H1 (cell line): Measurements from ENCODE around the gene NLGN4Y. TPM values are rescaled to one million over a fixed set of nuclear protein-coding genes. Genes with fewer than 3 reads are reported as not detected.

Experiments
- CTCF ChIA-PET: fragments of 300-600 bp; sonication (Branson Sonifier 250); formaldehyde crosslinking; loops from one replicate; lab custom pipeline; 2021; ENCODE audit not compliant: partially characterized antibody; lab: Charles Lee
- POLR2A ChIA-PET: fragments of 300-600 bp; sonication (Branson Sonifier 250); formaldehyde crosslinking; loops from one replicate; lab custom pipeline; 2021; ENCODE audit warnings: inconsistent platforms; ENCODE audit not compliant: partially characterized antibody; lab: Charles Lee
- DNase-seq, 2 experiments: peaks; one replicate each; pipeline versions ENCODE4 v3.0.0 to v3.0.0-alpha.2; 2010 to 2022; ENCODE audit warnings: low spot score in 2 of 2, low read depth in 1 of 2, mixed read lengths in 1 of 2
- FAIRE-seq: peaks from 2 replicates; lab custom pipeline; 2011; peaks lifted over from hg19 to GRCh38; lab: Jason Lieb, UNC
- H2AFZ ChIP-seq: 2 replicates; pipeline ENCODE4 v1.8.1; 2012; ENCODE audit warnings: low read length, inconsistent platforms
- H2AK5ac ChIP-seq: 2 replicates; pipeline ENCODE4 v1.6.1; 2013; ENCODE audit warnings: low read depth, low read length
- H2BK120ac ChIP-seq: replicated peaks from 2 replicates; pipeline ENCODE3; 2013; ENCODE audit warnings: low read depth, low read length, inconsistent platforms
- H2BK12ac ChIP-seq: 2 replicates; pipeline ENCODE4 v1.6.1; 2013; ENCODE audit warnings: low read depth, low read length
- H2BK15ac ChIP-seq: 2 replicates; pipeline ENCODE4 v1.6.1; 2013; ENCODE audit warnings: low read length
- H2BK20ac ChIP-seq: 2 replicates; pipeline ENCODE4 v1.6.1; 2013; ENCODE audit warnings: low read length
- H2BK5ac ChIP-seq: 2 replicates; pipeline ENCODE4 v1.6.1; 2013; ENCODE audit warnings: low read depth, low read length
- H3K14ac ChIP-seq: 2 replicates; pipeline ENCODE4 v1.6.1; 2013; ENCODE audit warnings: inconsistent platforms; ENCODE audit not compliant: insufficient read length
- H3K18ac ChIP-seq: 2 replicates; pipeline ENCODE4 v1.6.1; 2013; ENCODE audit warnings: low read length; ENCODE audit errors: extremely low read depth
- H3K23ac ChIP-seq: 2 replicates; pipeline ENCODE4 v1.6.1; 2013; ENCODE audit warnings: inconsistent platforms; ENCODE audit not compliant: insufficient read length
- H3K23me2 ChIP-seq: 2 replicates; pipeline ENCODE4 v1.6.1; 2013; ENCODE audit warnings: low read depth, low read length
- H3K27ac ChIP-seq: 2 replicates; pipeline ENCODE4 v1.6.1; 2011; ENCODE audit warnings: low read depth, low read length, inconsistent platforms
- H3K27me3 ChIP-seq, 4 experiments: replicated peaks in 1 of 4; 1 replicate in 1 of 4; 2 replicates in 3 of 4; pipeline versions ENCODE4 v1.6.1 to v1.8.1; 2011 to 2013; ENCODE audit warnings: low read length in 3 of 4, mild to moderate bottlenecking in 3 of 4, inconsistent platforms in 2 of 4, mixed read lengths in 2 of 4, moderate library complexity in 1 of 4; ENCODE audit not compliant: control insufficient read depth in 3 of 4, insufficient read depth in 3 of 4; ENCODE audit errors: extremely low read depth in 1 of 4
- H3K36me3 ChIP-seq, 4 experiments: 2 replicates each; pipeline versions ENCODE4 v1.6.1 to v1.8.1; 2011 to 2013; ENCODE audit warnings: mild to moderate bottlenecking in 4 of 4, low read length in 3 of 4, moderate library complexity in 2 of 4, control low read depth in 1 of 4, inconsistent platforms in 1 of 4; ENCODE audit not compliant: insufficient read depth in 4 of 4, control insufficient read depth in 2 of 4
- H3K4ac ChIP-seq: replicated peaks from 2 replicates; pipeline ENCODE3; 2013; ENCODE audit warnings: low read length, low read depth, mixed read lengths, inconsistent platforms; ENCODE audit not compliant: insufficient read length
- H3K4me1 ChIP-seq, 4 experiments: replicated peaks in 1 of 4; 1 replicate in 1 of 4; 2 replicates in 3 of 4; pipeline versions ENCODE4 v1.6.1 to v1.8.1; 2011 to 2013; ENCODE audit warnings: low read length in 3 of 4, inconsistent platforms in 2 of 4, mixed read lengths in 1 of 4; ENCODE audit not compliant: insufficient read depth in 4 of 4, control insufficient read depth in 3 of 4
- H3K4me2 ChIP-seq, 2 experiments: 2 replicates each; pipeline versions ENCODE4 v1.6.1 to v1.8.1; 2011 to 2013; ENCODE audit warnings: low read depth in 2 of 2, low read length in 2 of 2, control low read depth in 1 of 2, inconsistent platforms in 1 of 2, mild to moderate bottlenecking in 1 of 2; ENCODE audit not compliant: insufficient read depth in 1 of 2
- H3K4me3 ChIP-seq, 4 experiments: fragments of 200-600, 300-600 bp in 1 of 4; sonication (generic), shearing (Covaris generic), sonication (Bioruptor Twin) in 1 of 4; 2 replicates each; pipeline versions ENCODE4 v1.5.1 to v1.8.1; 2011 to 2016; ENCODE audit warnings: low read length in 4 of 4, low read depth in 3 of 4, control low read depth in 2 of 4, inconsistent platforms in 2 of 4, mild to moderate bottlenecking in 2 of 4, mixed read lengths in 1 of 4, moderate library complexity in 1 of 4; ENCODE audit not compliant: insufficient read depth in 2 of 4; ENCODE audit errors: extremely low read depth in 1 of 4
- H3K56ac ChIP-seq: replicated peaks from 2 replicates; pipeline ENCODE3; 2013; ENCODE audit warnings: low read depth, mild to moderate bottlenecking, mixed read lengths, low read length, inconsistent platforms; ENCODE audit not compliant: insufficient read length
- H3K79me1 ChIP-seq: 2 replicates; pipeline ENCODE4 v1.6.1; 2013; ENCODE audit warnings: low read depth, low read length, control low read depth
- H3K79me2 ChIP-seq, 2 experiments: 2 replicates each; pipeline versions ENCODE4 v1.6.1 to v1.8.1; 2012 to 2013; ENCODE audit warnings: low read length in 2 of 2, mild to moderate bottlenecking in 2 of 2, inconsistent platforms in 1 of 2; ENCODE audit not compliant: insufficient read depth in 2 of 2, control insufficient read depth in 1 of 2
- H3K9ac ChIP-seq, 4 experiments: replicated peaks in 1 of 4; 1 replicate in 1 of 4; 2 replicates in 3 of 4; pipeline versions ENCODE4 v1.6.1 to v1.8.1; 2011 to 2013; ENCODE audit warnings: low read depth in 3 of 4, low read length in 3 of 4, control low read depth in 2 of 4, mild to moderate bottlenecking in 2 of 4, moderate library complexity in 2 of 4, inconsistent platforms in 1 of 4; ENCODE audit errors: extremely low read depth in 1 of 4
- H3K9me3 ChIP-seq, 2 experiments: 2 replicates each; pipeline versions ENCODE4 v1.6.1 to v1.8.1; 2012 to 2013; ENCODE audit warnings: mild to moderate bottlenecking in 2 of 2, moderate library complexity in 2 of 2, control low read depth in 1 of 2, inconsistent platforms in 1 of 2, low read depth in 1 of 2, low read length in 1 of 2, mixed read lengths in 1 of 2; ENCODE audit not compliant: insufficient read depth in 2 of 2
- H4K20me1 ChIP-seq, 2 experiments: replicated peaks in 1 of 2; 2 replicates each; pipeline versions ENCODE3 to v1.8.1; 2011 to 2013; ENCODE audit warnings: inconsistent platforms in 2 of 2, low read length in 2 of 2, mild to moderate bottlenecking in 1 of 2; ENCODE audit not compliant: insufficient read depth in 2 of 2, control insufficient read depth in 1 of 2
- H4K5ac ChIP-seq: 2 replicates; pipeline ENCODE4 v1.6.1; 2013; ENCODE audit warnings: low read length, low read depth, mixed read lengths, inconsistent platforms; ENCODE audit not compliant: insufficient read length
- H4K8ac ChIP-seq: 2 replicates; pipeline ENCODE4 v1.8.0; 2013; ENCODE audit warnings: mild to moderate bottlenecking, moderate library complexity, low read length, inconsistent platforms; ENCODE audit not compliant: insufficient read depth; ENCODE audit errors: extremely low read depth
- H4K91ac ChIP-seq: replicated peaks from 2 replicates; pipeline ENCODE3; 2013; ENCODE audit warnings: low read length, mixed read lengths, inconsistent platforms; ENCODE audit not compliant: insufficient read length
- NRF1 ChIP-seq: IDR thresholded peaks from 2 replicates; pipeline ENCODE4 v1.6.1; 2011; ENCODE audit warnings: mild to moderate bottlenecking, low read depth, low read length, improper control_type of control experiment
- PHF8 ChIP-seq: fragments of 200-600 bp; sonication (generic); conservative IDR thresholded peaks from 2 replicates; pipeline ENCODE4 v1.7.1; 2012; ENCODE audit warnings: low read depth, mild to moderate bottlenecking, inconsistent platforms, low read length, moderate library complexity
- WGBS, 2 experiments: shearing (Covaris generic) in 1 of 2; methylation state at CpG; one replicate each; pipeline versions ENCODE4 v1.1.6 to v1.1.7; 2013 to 2015; ENCODE audit warnings: low lambda C conversion rate in 2 of 2, mixed read lengths in 2 of 2, inconsistent platforms in 1 of 2, low coverage in 1 of 2, missing lambda C conversion rate in 1 of 2; ENCODE audit not compliant: insufficient replicate concordance in 2 of 2, insufficient coverage in 1 of 2, insufficient read length in 1 of 2; ENCODE audit errors: extremely low coverage in 1 of 2, missing lambda C conversion rate in 1 of 2; 5-methylcytosine and 5-hydroxymethylcytosine counted together
- polyA plus RNA-seq, 7 experiments: library from polyadenylated mRNA; depleted of rRNA in 3 of 7; stranded (reverse) in 5 of 7; unstranded in 2 of 7; fragments of >200 nt in 5 of 7; fragments of 200-250 nt in 2 of 7; gene quantifications; 1 replicate in 5 of 7; 2 replicates in 1 of 7; 4 replicates in 1 of 7; pipeline versions ENCODE4 v1.2.1 to v1.2.3, GENCODE V29; 2011 to 2013; ENCODE audit warnings: missing spikeins in 2 of 7, mixed read lengths in 2 of 7
- total RNA-seq: library from RNA; stranded (reverse); fragmentation: NEBNext Ultra II Directional; extraction: Animal tissue kit (Norgen Biotek cat#: 25700); gene quantifications from 2 replicates; pipeline ENCODE4 v1.2.1, GENCODE V29; 2021

Gene NLGN4Y
- total and polyA plus RNA-seq, 2 of the 8 experiments (the other 6 are each of a cell fraction or from before 2014, with no cell fraction given): 35.7 to 51.3 TPM

GRCh38 chrY:14523491-14524271, 648 bp upstream of the NLGN4Y start:
- H3K36me3 ChIP-seq: no peaks in the 10 kb centered on the region; a peak in 1 of 8 replicates
- ChIA-PET CTCF (no interaction called here), POLR2A (interaction anchor here (1.7 kb wide), 1 partner anchor 56 kb away, joined by 5 read pairs; no protein-coding TSS in a partner anchor)
- peaks cover 3 to 62% of the 10 kb centered on the region in 2 experiments; a peak in 2 of 4 replicates for H3K79me2 ChIP-seq
- H3K27ac ChIP-seq: peak overlapping the region; percentile 77
- H3K27me3 ChIP-seq: no peaks in the 10 kb centered on the region
- no peak overlapping the region for H2AK5ac ChIP-seq
- H2BK120ac ChIP-seq: no peak overlapping the region
- DNase-seq (no peak), FAIRE-seq (no peak)
- H3K23ac ChIP-seq: no peak overlapping the region
- H3K9ac ChIP-seq: peak overlapping the region in 3 of 4 experiments; percentile 56 to 79 (median 67); a peak in 6 of 7 replicates
- peak overlapping the region; percentile 75 to 89 for H3K4me2 ChIP-seq
- peak overlapping the region; percentile 75 to 83 (median 82) for H3K4me3 ChIP-seq
- H2BK20ac ChIP-seq: no peak overlapping the region
- H3K79me1 ChIP-seq: no peaks in the 10 kb centered on the region
- no peak overlapping the region for H2BK15ac ChIP-seq
- peak overlapping the region; percentile 66; the same call in 1 of the 2 replicates for H2BK5ac ChIP-seq
- no peaks in the 10 kb centered on the region for H3K23me2 ChIP-seq
- no peak overlapping the region for H3K56ac ChIP-seq
- no peak overlapping the region for H2AFZ ChIP-seq
- no peak for TF ChIP-seq NRF1
- TF ChIP-seq PHF8: 0 out of 2 replicates have a peak, but pooled peaks have one; percentile 22
- peak overlapping the region; percentile 98 for H4K91ac ChIP-seq
- 2% methylated on average over 11 of the region's 31 CpGs; no CpG with 5 or more reads in 1 of the 2 experiments for WGBS, 2 experiments
- no peak overlapping the region for H2BK12ac ChIP-seq
- H3K9me3 ChIP-seq: no peaks in the 10 kb centered on the region
- 0 out of 7 replicates have a peak, but pooled peaks cover 0 to under 1% (median 0%) of the 10 kb centered on the region in 4 experiments for H3K4me1 ChIP-seq
- no peak overlapping the region for H3K14ac ChIP-seq
- peak overlapping the region; percentile 76 for H4K5ac ChIP-seq
- no peak overlapping the region; the same call in 1 of the 2 replicates for H3K18ac ChIP-seq
- peak overlapping the region; percentile 68; the same call in 1 of the 2 replicates for H4K8ac ChIP-seq
- no peaks in the 10 kb centered on the region for H4K20me1 ChIP-seq
- H3K4ac ChIP-seq: no peak overlapping the region
